Measurements from ENCODE around the gene ARRDC2. TPM values are rescaled to one million over a fixed set of nuclear protein-coding genes. Genes with fewer than 3 reads are reported as not detected.

The ARRDC2 gene
- total and polyA plus RNA-seq, 10 of the 15 experiments (the other 5 are each of a cell fraction or from before 2014, with no cell fraction given), result 0.48 to 10.1 (median 4.8) TPM

GRCh38 chr19:18063463-18063862 is 55.5 kb downstream of the ARRDC2 start (continued):
- TF ChIP-seq ASH2L (IDR thresholded peaks at IDR 0.05; ENCODE audit: borderline replicate concordance, low read depth) (no peak), CBFB (IDR thresholded peaks at IDR 0.05; ENCODE audit: low read depth) (no peak), RAD21 (IDR thresholded peaks at IDR 0.05; ENCODE audit: insufficient read depth, low read depth, low read length) (peak; percentile 74), GATAD2B (conservative IDR thresholded peaks at IDR 0.05; ENCODE audit: low read depth) (no peak), STAT3 (IDR thresholded peaks at IDR 0.05; ENCODE audit: low read depth, low read length) (no peak), SMAD1 (IDR thresholded peaks at IDR 0.05; ENCODE audit: low read depth, partially characterized antibody) (no peak), EGR1 (IDR thresholded peaks at IDR 0.05; ENCODE audit: borderline replicate concordance in 1 of 2, low read depth in 2 of 2, low read length in 2 of 2) (no peak), BACH1 (IDR thresholded peaks at IDR 0.05; ENCODE audit: borderline replicate concordance) (no peak), PKNOX1 (IDR thresholded peaks at IDR 0.05) (no peak), RCOR1 (conservative IDR thresholded peaks at IDR 0.05; ENCODE audit: low read depth, low read length) (no peak), JUNB (IDR thresholded peaks at IDR 0.05) (no peak), SMC3 (IDR thresholded peaks at IDR 0.05; ENCODE audit: borderline replicate concordance, low read length) (peak; percentile 62), POU2F2 (IDR thresholded peaks at IDR 0.05; ENCODE audit: borderline replicate concordance, low read depth, low read length) (no peak), IRF3 (IDR thresholded peaks at IDR 0.05) (no peak), ZBTB40 (IDR thresholded peaks at IDR 0.05; ENCODE audit: borderline replicate concordance) (no peak)
- TF ChIP-seq, protein P1, sequence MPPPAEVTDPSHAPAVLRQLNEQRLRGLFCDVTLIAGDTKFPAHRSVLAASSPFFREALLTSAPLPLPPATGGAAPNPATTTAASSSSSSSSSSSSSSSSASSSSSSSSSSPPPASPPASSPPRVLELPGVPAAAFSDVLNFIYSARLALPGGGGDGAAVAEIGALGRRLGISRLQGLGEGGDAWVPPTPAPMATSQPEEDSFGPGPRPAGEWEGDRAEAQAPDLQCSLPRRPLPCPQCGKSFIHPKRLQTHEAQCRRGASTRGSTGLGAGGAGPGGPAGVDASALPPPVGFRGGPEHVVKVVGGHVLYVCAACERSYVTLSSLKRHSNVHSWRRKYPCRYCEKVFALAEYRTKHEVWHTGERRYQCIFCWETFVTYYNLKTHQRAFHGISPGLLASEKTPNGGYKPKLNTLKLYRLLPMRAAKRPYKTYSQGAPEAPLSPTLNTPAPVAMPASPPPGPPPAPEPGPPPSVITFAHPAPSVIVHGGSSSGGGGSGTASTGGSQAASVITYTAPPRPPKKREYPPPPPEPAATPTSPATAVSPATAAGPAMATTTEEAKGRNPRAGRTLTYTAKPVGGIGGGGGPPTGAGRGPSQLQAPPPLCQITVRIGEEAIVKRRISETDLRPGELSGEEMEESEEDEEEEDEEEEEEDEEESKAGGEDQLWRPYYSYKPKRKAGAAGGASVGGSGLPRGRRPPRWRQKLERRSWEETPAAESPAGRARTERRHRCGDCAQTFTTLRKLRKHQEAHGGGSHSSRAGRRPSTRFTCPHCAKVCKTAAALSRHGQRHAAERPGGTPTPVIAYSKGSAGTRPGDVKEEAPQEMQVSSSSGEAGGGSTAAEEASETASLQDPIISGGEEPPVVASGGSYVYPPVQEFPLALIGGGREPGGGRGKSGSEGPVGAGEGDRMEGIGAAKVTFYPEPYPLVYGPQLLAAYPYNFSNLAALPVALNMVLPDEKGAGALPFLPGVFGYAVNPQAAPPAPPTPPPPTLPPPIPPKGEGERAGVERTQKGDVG (CRISPR knock-in tag; IDR thresholded peaks at IDR 0.05), result no peak
- TF ChIP-seq, protein P2, sequence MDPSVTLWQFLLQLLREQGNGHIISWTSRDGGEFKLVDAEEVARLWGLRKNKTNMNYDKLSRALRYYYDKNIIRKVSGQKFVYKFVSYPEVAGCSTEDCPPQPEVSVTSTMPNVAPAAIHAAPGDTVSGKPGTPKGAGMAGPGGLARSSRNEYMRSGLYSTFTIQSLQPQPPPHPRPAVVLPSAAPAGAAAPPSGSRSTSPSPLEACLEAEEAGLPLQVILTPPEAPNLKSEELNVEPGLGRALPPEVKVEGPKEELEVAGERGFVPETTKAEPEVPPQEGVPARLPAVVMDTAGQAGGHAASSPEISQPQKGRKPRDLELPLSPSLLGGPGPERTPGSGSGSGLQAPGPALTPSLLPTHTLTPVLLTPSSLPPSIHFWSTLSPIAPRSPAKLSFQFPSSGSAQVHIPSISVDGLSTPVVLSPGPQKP (IDR thresholded peaks at IDR 0.05; ENCODE audit: low read depth, low read length), result no peak
- TF ChIP-seq, protein P3, sequence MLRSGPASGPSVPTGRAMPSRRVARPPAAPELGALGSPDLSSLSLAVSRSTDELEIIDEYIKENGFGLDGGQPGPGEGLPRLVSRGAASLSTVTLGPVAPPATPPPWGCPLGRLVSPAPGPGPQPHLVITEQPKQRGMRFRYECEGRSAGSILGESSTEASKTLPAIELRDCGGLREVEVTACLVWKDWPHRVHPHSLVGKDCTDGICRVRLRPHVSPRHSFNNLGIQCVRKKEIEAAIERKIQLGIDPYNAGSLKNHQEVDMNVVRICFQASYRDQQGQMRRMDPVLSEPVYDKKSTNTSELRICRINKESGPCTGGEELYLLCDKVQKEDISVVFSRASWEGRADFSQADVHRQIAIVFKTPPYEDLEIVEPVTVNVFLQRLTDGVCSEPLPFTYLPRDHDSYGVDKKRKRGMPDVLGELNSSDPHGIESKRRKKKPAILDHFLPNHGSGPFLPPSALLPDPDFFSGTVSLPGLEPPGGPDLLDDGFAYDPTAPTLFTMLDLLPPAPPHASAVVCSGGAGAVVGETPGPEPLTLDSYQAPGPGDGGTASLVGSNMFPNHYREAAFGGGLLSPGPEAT (IDR thresholded peaks at IDR 0.05; ENCODE audit: low read depth), result no peak

Data from GM12878 (cell line).